Memory B cell (primary cell): ENCODE measurements around the gene VAV2.
A peak's percentile ranks its signal among the peaks of the same experiment; 100 is the strongest.

Experiments used
- ATAC-seq: fragments of 150-1000 bp; cut with Tn5 transposase; 2 replicates; pipeline ENCODE4 v1.10.0; 2021; ENCODE audit warnings: low read depth, mild to moderate bottlenecking, moderate library complexity
- DNase-seq, 2 donors: peaks; one replicate each; pipeline ENCODE4 v3.0.0; 2022; ENCODE audit warnings: low spot score in 2 of 2
- H3K27ac Mint-ChIP-seq: one replicate; pipeline ENCODE4 v1.8.0; 2022; ENCODE audit warnings: mild to moderate bottlenecking, moderate library complexity, mixed read lengths
- H3K27me3 Mint-ChIP-seq: one replicate; pipeline ENCODE4 v1.8.0; 2022; ENCODE audit warnings: mixed read lengths
- H3K36me3 Mint-ChIP-seq: one replicate; pipeline ENCODE4 v1.8.0; 2022; ENCODE audit warnings: mild to moderate bottlenecking, mixed read lengths
- H3K4me1 Mint-ChIP-seq: one replicate; pipeline ENCODE4 v1.8.0; 2022; ENCODE audit warnings: mixed read lengths
- H3K4me3 Mint-ChIP-seq: one replicate; pipeline ENCODE4 v1.8.0; 2022; ENCODE audit warnings: mild to moderate bottlenecking, moderate library complexity, mixed read lengths
- H3K9me3 Mint-ChIP-seq: one replicate; pipeline ENCODE4 v1.8.0; 2022; ENCODE audit warnings: mixed read lengths

The VAV2 gene

DNA sequence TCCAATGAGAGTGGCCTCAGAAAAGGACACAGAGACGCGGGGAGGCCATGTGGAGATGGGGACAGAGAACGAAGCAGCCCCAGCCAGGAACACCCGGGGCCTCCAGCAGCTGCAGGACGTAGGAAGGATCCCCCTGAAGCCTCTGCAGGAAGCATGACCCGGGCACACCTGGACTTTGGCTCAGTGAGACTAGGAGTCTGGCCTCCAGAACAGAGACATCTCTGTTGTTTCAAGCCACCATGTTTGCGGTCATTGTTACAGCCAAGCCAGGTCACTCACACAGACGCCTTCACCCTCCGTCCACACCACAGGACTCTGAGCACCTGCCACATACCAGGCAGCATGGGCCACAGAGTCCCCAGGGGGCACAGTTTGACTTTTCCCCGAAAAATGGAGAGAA, 190.4 kb downstream of the VAV2 start:
- ATAC-seq, result no peak
- Mint-ChIP-seq H3K4me3 (no peak overlapping the region), H3K9me3 (no peaks in the 10 kb centered on the region), H3K36me3 (peaks cover 8% of the 10 kb centered on the region), H3K27me3 (no peaks in the 10 kb centered on the region), H3K27ac (peak overlapping the region; percentile 28), H3K4me1 (no peaks in the 10 kb centered on the region)
- no peak for DNase-seq

- H3K36me3 Mint-ChIP-seq, result peaks cover 13% of the 10 kb centered on the region
- DNase-seq (no peak), ATAC-seq (no peak)
- H3K4me1 Mint-ChIP-seq, result peaks cover 5% of the 10 kb centered on the region
- H3K4me3 Mint-ChIP-seq, result no peak overlapping the region
- no peaks in the 10 kb centered on the region for H3K27me3 Mint-ChIP-seq
- no peak overlapping the region for H3K27ac Mint-ChIP-seq
- no peaks in the 10 kb centered on the region for H3K9me3 Mint-ChIP-seq
These were observed 191.9 kb downstream of the VAV2 start for GRCh38 chr9:133800266-133800665.

GRCh38 chr9:133799716-133800115, 192.4 kb downstream of the VAV2 start:
- peaks cover 10% of the 10 kb centered on the region for H3K4me1 Mint-ChIP-seq
- no peaks in the 10 kb centered on the region for H3K27me3 Mint-ChIP-seq
- H3K27ac Mint-ChIP-seq, result no peak overlapping the region
- DNase-seq (no peak), ATAC-seq (no peak)
- H3K36me3 Mint-ChIP-seq, result peaks cover 13% of the 10 kb centered on the region
- no peaks in the 10 kb centered on the region for H3K9me3 Mint-ChIP-seq
- no peak overlapping the region for H3K4me3 Mint-ChIP-seq

GRCh38 chr9:133799106-133799505, 193.0 kb downstream of the VAV2 start:
- H3K4me3 Mint-ChIP-seq, result no peak overlapping the region
- no peaks in the 10 kb centered on the region for H3K27me3 Mint-ChIP-seq
- no peak for DNase-seq
- no peak for ATAC-seq
- H3K27ac Mint-ChIP-seq, result peak overlapping the region; percentile 84
- H3K4me1 Mint-ChIP-seq, result peaks cover 16% of the 10 kb centered on the region
- no peaks in the 10 kb centered on the region for H3K9me3 Mint-ChIP-seq
- H3K36me3 Mint-ChIP-seq, result peaks cover 13% of the 10 kb centered on the region

DNA sequence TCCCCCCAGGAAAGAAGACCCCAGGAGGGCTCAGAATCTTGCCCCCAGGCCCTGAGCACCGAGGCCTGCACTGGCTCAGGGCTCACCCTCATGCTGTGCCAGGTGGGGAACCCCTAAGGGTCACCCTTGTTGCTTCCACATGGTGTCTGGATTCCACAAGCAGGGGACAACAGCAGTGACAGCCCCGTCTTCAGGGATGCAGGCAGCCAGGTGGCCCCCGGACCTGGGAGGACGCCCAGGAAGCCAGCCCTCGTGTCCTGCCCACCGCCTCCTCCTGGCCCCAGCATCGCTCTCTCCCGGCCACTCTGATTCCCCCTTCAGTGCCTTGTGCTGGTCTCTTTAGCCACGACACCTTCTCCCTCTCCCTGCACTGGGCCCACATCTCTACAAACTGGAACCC, 194.0 kb downstream of the VAV2 start:
- Mint-ChIP-seq H3K36me3 (peaks cover 11% of the 10 kb centered on the region), H3K27me3 (no peaks in the 10 kb centered on the region), H3K4me3 (no peak overlapping the region), H3K27ac (peak overlapping the region; percentile 84), H3K4me1 (peaks cover 23% of the 10 kb centered on the region), H3K9me3 (no peaks in the 10 kb centered on the region)
- DNase-seq (no peak), ATAC-seq (no peak)

GRCh38 chr9:133797406-133798105, 194.6 kb downstream of the VAV2 start:
- H3K4me3 Mint-ChIP-seq, result no peak overlapping the region
- ATAC-seq, result no peak
- H3K4me1 Mint-ChIP-seq, result peaks cover 27% of the 10 kb centered on the region
- DNase-seq, result no peak
- H3K27me3 Mint-ChIP-seq, result no peaks in the 10 kb centered on the region
- H3K9me3 Mint-ChIP-seq, result no peaks in the 10 kb centered on the region
- peaks cover 9% of the 10 kb centered on the region for H3K36me3 Mint-ChIP-seq
- no peak overlapping the region for H3K27ac Mint-ChIP-seq

DNA sequence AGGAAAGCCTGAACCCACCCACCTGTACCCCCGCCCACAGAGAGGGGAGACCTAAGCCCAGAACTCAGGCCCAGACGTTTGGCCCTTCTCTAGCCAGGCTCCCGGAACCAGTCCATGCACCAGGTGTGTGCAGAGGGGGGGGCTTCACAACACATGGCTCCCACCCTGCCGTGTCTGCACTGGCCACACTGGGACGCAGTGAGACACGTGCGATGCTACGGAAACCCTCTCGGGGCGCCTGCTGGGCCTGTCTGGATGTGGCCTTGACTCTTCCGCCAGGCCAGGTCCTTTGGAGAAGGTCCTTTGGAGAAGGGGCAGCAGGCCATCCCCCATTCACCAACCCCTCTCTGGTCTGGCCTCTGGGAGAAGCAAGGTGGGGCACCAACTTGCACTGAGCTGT, 195.6 kb downstream of the VAV2 start:
- Mint-ChIP-seq H3K4me3 (no peak overlapping the region), H3K27me3 (no peaks in the 10 kb centered on the region), H3K4me1 (peaks cover 36% of the 10 kb centered on the region), H3K27ac (peak overlapping the region; percentile 86), H3K9me3 (no peaks in the 10 kb centered on the region), H3K36me3 (peaks cover 16% of the 10 kb centered on the region)
- DNase-seq (no peak), ATAC-seq (no peak)

- H3K27ac Mint-ChIP-seq, result peak overlapping the region; percentile 1
- peaks cover 15% of the 10 kb centered on the region for H3K36me3 Mint-ChIP-seq
- ATAC-seq (no peak), DNase-seq (no peak)
- peaks cover 36% of the 10 kb centered on the region for H3K4me1 Mint-ChIP-seq
- H3K27me3 Mint-ChIP-seq, result no peaks in the 10 kb centered on the region
- no peaks in the 10 kb centered on the region for H3K9me3 Mint-ChIP-seq
- H3K4me3 Mint-ChIP-seq, result no peak overlapping the region
These were observed 197.1 kb downstream of the VAV2 start for GRCh38 chr9:133795049-133795448.

DNA sequence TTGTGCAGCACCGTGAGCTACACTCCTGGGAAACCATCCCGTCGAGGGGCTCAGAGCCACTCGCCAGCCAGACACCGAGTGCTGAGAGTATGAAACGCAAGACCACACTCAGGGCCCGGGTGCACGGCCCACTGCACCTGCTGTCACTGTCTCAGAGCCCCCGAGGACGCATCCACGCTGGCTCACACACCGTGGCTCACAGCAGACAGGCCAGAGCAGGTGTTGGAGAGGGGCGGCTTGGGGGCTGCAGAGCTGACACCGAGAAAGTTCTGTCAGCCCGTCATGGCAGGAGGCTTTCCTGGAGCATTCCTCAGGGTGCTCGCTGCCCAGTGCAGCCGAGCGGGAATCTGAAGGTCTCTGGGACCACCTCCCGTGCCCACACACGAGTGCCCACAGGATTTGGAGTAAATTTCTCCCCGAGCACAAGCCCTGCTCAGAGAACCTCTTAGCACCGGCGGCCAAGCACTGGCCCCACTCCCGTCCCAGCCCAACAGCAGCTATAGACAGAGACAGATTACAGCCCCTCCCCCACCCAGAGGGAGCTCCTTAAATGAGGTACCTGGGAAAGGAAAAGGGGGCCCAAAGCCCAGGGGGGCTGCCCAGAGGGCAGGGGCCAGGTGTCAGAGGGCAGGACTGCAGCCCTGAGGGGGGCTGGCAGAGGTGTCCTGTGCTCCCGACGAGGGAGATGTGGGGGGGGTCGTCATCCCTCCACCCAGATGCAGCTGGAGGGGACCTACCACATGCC, 197.9 kb downstream of the VAV2 start:
- Mint-ChIP-seq H3K9me3 (no peaks in the 10 kb centered on the region), H3K4me1 (peaks cover 36% of the 10 kb centered on the region), H3K27ac (peak overlapping the region; percentile 81), H3K27me3 (no peaks in the 10 kb centered on the region), H3K36me3 (peaks cover 16% of the 10 kb centered on the region), H3K4me3 (peak overlapping the region; percentile 11)
- ATAC-seq (peak; percentile 20), DNase-seq (no peak)

DNA sequence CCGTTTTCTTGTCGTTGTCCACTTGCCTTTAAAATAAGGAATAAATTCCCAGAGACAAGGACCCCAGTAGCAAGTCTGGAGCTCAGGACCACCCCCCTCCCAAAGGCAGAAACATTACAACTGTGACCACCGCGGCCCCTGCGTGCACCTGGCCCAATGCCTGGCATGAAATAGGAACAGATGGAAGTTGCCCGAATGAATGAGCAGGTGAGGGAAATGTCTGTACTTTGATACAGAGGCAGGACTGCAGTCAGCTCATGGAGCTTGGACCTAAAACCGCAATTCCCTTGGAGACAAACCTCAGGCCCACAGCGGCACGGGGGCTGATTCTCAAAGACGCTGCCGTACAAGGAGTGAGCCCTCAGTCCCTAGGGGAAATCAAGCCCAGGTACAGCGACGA, 198.7 kb downstream of the VAV2 start:
- Mint-ChIP-seq H3K27me3 (no peaks in the 10 kb centered on the region), H3K4me3 (peak overlapping the region; percentile 59), H3K36me3 (peaks cover 22% of the 10 kb centered on the region), H3K27ac (peak overlapping the region; percentile 77), H3K9me3 (no peaks in the 10 kb centered on the region), H3K4me1 (peaks cover 41% of the 10 kb centered on the region)
- DNase-seq (no peak), ATAC-seq (peak; percentile 14)

- DNase-seq (peak; percentile 61 to 76), ATAC-seq (peak; percentile 70)
- peak overlapping the region; percentile 59 for H3K4me3 Mint-ChIP-seq
- peaks cover 43% of the 10 kb centered on the region for H3K4me1 Mint-ChIP-seq
- no peaks in the 10 kb centered on the region for H3K9me3 Mint-ChIP-seq
- peak overlapping the region; percentile 77 for H3K27ac Mint-ChIP-seq
- no peaks in the 10 kb centered on the region for H3K27me3 Mint-ChIP-seq
- peaks cover 20% of the 10 kb centered on the region for H3K36me3 Mint-ChIP-seq
These were observed 199.2 kb downstream of the VAV2 start for GRCh38 chr9:133792721-133793470.

- Mint-ChIP-seq H3K4me3 (no peak overlapping the region), H3K4me1 (peaks cover 49% of the 10 kb centered on the region), H3K27ac (peak overlapping the region; percentile 84), H3K27me3 (no peaks in the 10 kb centered on the region), H3K9me3 (no peaks in the 10 kb centered on the region), H3K36me3 (peaks cover 20% of the 10 kb centered on the region)
- no peak for DNase-seq
- ATAC-seq, result no peak
These were observed 200.1 kb downstream of the VAV2 start for GRCh38 chr9:133791735-133792649.

DNA sequence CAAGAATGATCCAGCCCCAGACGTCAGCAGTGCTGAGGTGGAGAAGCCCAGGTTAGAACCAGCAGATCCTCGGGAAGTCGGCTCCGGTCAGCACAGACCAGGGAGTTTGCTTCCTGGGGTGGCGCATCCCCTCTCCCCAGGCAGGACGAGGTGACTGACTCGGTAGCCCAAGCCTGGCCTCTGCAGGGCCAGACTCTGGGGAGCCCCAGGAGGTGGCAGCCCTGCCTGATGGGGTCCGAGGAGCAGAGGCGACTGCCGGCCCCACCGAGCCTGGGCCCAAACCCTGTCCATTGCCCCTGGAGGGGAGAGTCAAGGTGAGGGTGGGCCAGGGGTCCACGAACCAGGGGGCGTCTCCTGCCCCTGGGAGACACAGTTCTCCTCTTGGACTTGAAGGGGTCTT, 201.1 kb downstream of the VAV2 start:
- Mint-ChIP-seq H3K36me3 (peaks cover 17% of the 10 kb centered on the region), H3K27me3 (no peaks in the 10 kb centered on the region)

More for the DNA sequence above, 201.1 kb downstream of the VAV2 start:
- no peaks in the 10 kb centered on the region for H3K9me3 Mint-ChIP-seq
- H3K27ac Mint-ChIP-seq, result no peak overlapping the region
- no peak for ATAC-seq
- no peak overlapping the region for H3K4me3 Mint-ChIP-seq
- DNase-seq, result no peak
- peaks cover 54% of the 10 kb centered on the region for H3K4me1 Mint-ChIP-seq
